ENCODE results near the gene LARGE1.

- TF ChIP-seq NBN (IDR thresholded peaks at IDR 0.05; ENCODE audit: low read depth) = no peak
- no peak for TF ChIP-seq KLF16 (IDR thresholded peaks at IDR 0.05)
- TF ChIP-seq ZNF644 (tag; IDR thresholded peaks at IDR 0.05; ENCODE audit: low read depth) = no peak
- TF ChIP-seq HOXB6 (CRISPR knock-in tag; IDR thresholded peaks at IDR 0.05; ENCODE audit: borderline replicate concordance) = no peak
- TF ChIP-seq DIDO1 (tag; IDR thresholded peaks at IDR 0.05; ENCODE audit: low read depth) = no peak
These were observed 383.2 kb downstream of the LARGE1 start for GRCh38 chr22:33537059-33537458.

Data from K562 (cell line).